ENCODE data around the gene NHLH2. TPM values are rescaled to one million over a fixed set of nuclear protein-coding genes. Genes with fewer than 3 reads are reported as not detected.

NHLH2 gene
- total RNA-seq, 3 donors from 2014 or later: not detected

DNA sequence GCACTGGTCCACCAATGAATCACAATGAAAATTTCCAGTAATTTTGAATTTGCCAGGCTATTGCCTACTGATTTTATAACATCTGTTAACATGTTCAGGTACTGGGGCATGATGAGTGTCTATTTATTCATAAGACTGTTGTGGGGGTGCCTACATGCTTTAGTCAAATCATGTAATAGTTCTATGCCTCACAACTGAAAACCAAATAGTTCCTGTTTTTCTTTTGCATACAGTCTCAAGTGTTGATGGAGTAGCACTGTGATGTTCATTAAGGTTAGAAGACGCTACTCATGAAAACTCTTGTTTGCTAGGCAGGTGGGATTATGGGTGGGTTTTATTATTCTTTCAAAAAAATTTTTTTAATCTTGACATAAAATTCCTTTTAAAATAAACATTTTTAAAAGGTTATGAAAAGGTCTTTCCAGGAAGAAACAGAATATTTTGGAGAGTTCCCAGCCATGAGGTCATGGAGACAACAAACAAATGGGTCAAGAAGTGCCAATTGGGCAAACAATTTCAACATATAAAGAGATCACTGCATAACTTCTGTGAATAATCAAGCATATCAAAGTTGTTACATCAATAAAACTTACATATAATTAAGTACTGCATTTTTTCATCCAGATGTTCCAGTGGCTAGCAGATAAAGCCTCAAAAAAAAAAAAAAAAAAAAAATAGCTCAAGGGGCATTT, 40.2 kb upstream of the NHLH2 start:
- Histone ChIP-seq H3K27ac (no peak overlapping the region), H3K36me3 (no peaks in the 10 kb centered on the region), H3K4me3 (no peak overlapping the region), H3K27me3 (no peaks in the 10 kb centered on the region), H3K9me3 (no peaks in the 10 kb centered on the region), H3K4me1 (no peaks in the 10 kb centered on the region)
- TF ChIP-seq POLR2A (IDR thresholded peaks at IDR 0.05) (no peak), POLR2AphosphoS5 (IDR thresholded peaks at IDR 0.05) (no peak)
- TF ChIP-seq, protein P1, sequence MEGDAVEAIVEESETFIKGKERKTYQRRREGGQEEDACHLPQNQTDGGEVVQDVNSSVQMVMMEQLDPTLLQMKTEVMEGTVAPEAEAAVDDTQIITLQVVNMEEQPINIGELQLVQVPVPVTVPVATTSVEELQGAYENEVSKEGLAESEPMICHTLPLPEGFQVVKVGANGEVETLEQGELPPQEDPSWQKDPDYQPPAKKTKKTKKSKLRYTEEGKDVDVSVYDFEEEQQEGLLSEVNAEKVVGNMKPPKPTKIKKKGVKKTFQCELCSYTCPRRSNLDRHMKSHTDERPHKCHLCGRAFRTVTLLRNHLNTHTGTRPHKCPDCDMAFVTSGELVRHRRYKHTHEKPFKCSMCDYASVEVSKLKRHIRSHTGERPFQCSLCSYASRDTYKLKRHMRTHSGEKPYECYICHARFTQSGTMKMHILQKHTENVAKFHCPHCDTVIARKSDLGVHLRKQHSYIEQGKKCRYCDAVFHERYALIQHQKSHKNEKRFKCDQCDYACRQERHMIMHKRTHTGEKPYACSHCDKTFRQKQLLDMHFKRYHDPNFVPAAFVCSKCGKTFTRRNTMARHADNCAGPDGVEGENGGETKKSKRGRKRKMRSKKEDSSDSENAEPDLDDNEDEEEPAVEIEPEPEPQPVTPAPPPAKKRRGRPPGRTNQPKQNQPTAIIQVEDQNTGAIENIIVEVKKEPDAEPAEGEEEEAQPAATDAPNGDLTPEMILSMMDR (IDR thresholded peaks at IDR 0.05): no peak
- intact Hi-C loops (cut with DNase I; ENCODE audit: low total_unique reads): no loop called here
- DNase-seq (ENCODE audit: low spot score in 2 of 2): no peak

GRCh38 chr1:115879977-115880376, 39.1 kb upstream of the NHLH2 start:
- Histone ChIP-seq H3K4me1 (no peaks in the 10 kb centered on the region), H3K36me3 (no peaks in the 10 kb centered on the region), H3K9me3 (no peaks in the 10 kb centered on the region), H3K27me3 (no peaks in the 10 kb centered on the region), H3K27ac (no peak overlapping the region), H3K4me3 (no peak overlapping the region)
- TF ChIP-seq POLR2AphosphoS5 (IDR thresholded peaks at IDR 0.05): no peak
- TF ChIP-seq, protein P1 (IDR thresholded peaks at IDR 0.05): no peak
- no peak for TF ChIP-seq POLR2A (IDR thresholded peaks at IDR 0.05)
- intact Hi-C loops (cut with DNase I; ENCODE audit: low total_unique reads): no loop called here
- DNase-seq (ENCODE audit: low spot score in 2 of 2): no peak

GRCh38 chr1:115877511-115877910, 36.6 kb upstream of the NHLH2 start:
- no peaks in the 10 kb centered on the region for H3K4me1 ChIP-seq
- H3K27ac ChIP-seq: no peak overlapping the region
- H3K36me3 ChIP-seq: no peaks in the 10 kb centered on the region
- TF ChIP-seq POLR2A (IDR thresholded peaks at IDR 0.05) (no peak), POLR2AphosphoS5 (IDR thresholded peaks at IDR 0.05) (no peak)
- TF ChIP-seq, protein P1 (IDR thresholded peaks at IDR 0.05): no peak
- intact Hi-C loops (cut with DNase I; ENCODE audit: low total_unique reads): no loop called here
- no peak for DNase-seq (ENCODE audit: low spot score in 2 of 2)
- no peaks in the 10 kb centered on the region for H3K27me3 ChIP-seq
- no peaks in the 10 kb centered on the region for H3K9me3 ChIP-seq
- H3K4me3 ChIP-seq: no peak overlapping the region

DNA sequence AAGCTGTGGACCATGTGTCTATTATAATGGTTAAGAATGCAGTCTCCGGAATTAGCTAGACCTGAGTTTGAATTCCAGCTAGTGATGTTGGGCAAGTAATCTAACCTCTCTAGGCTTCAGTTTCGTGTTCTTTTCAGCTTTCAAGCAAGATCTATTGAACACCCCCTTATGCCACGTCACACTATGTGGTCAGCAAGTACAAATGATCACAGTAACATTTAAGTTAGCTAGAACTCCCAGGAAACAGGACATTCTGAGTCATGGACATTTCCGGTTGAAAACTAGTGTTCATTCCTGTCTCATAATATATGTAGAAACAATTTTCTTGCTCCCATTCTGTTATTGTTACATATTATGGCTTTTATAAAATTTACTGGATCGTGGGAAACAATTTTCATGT, 34.0 kb upstream of the NHLH2 start:
- TF ChIP-seq, protein P1 (IDR thresholded peaks at IDR 0.05): no peak
- TF ChIP-seq POLR2AphosphoS5 (IDR thresholded peaks at IDR 0.05): no peak
- no peak for TF ChIP-seq POLR2A (IDR thresholded peaks at IDR 0.05)
- intact Hi-C loops (cut with DNase I; ENCODE audit: low total_unique reads): loop anchor here (5.0 kb wide), 1 partner anchor 638 kb away; no protein-coding TSS in a partner anchor
- no peaks in the 10 kb centered on the region for H3K27me3 ChIP-seq
- H3K9me3 ChIP-seq: no peaks in the 10 kb centered on the region
- DNase-seq (ENCODE audit: low spot score in 2 of 2): no peak
- no peak overlapping the region for H3K4me3 ChIP-seq
- H3K36me3 ChIP-seq: no peaks in the 10 kb centered on the region
- H3K27ac ChIP-seq: no peak overlapping the region
- H3K4me1 ChIP-seq: no peaks in the 10 kb centered on the region

DNA sequence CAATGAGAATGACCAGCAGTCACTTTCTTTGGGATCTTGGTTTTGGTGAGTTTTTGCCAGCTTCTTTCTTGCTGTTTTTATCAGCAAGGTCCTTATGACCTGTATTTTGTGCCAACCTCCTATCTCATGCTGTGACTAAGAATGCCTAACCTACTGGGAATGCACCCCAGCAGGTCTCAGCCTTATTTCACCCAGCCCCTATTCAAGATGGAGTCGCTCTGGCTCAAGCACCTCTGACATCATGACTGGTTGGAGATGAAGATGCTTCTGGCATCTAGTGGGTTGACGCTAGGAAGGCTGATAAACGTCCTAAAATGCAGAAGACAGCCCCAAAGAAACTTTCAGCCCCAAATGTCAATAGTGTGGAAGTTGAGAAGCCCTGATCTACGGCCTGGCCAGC, 33.6 kb upstream of the NHLH2 start:
- TF ChIP-seq, protein P1 (IDR thresholded peaks at IDR 0.05): no peak
- TF ChIP-seq POLR2AphosphoS5 (IDR thresholded peaks at IDR 0.05) (no peak), POLR2A (IDR thresholded peaks at IDR 0.05) (no peak)
- Histone ChIP-seq H3K27me3 (no peaks in the 10 kb centered on the region), H3K4me3 (no peak overlapping the region), H3K36me3 (no peaks in the 10 kb centered on the region), H3K4me1 (no peaks in the 10 kb centered on the region), H3K27ac (no peak overlapping the region), H3K9me3 (no peaks in the 10 kb centered on the region)
- intact Hi-C loops (cut with DNase I; ENCODE audit: low total_unique reads): loop anchor here (5.0 kb wide), 1 partner anchor 637 kb away; no protein-coding TSS in a partner anchor
- no peak for DNase-seq (ENCODE audit: low spot score in 2 of 2)
